K562 treated with DMSO at 1 percent for 48 hours (cell line): ENCODE results near the gene ANKRD53. TPM values are rescaled to one million over a fixed set of nuclear protein-coding genes. Genes with fewer than 3 reads are reported as not detected.

Experiments
- total RNA-seq: library from RNA; unstranded; fragments of 300-600 nt; gene quantifications from 2 replicates; pipeline ENCODE4 v1.2.3, GENCODE V29; 2022; ENCODE audit warnings: low replicate concordance; ENCODE audit errors: extremely low read depth

ANKRD53 gene, protein sequence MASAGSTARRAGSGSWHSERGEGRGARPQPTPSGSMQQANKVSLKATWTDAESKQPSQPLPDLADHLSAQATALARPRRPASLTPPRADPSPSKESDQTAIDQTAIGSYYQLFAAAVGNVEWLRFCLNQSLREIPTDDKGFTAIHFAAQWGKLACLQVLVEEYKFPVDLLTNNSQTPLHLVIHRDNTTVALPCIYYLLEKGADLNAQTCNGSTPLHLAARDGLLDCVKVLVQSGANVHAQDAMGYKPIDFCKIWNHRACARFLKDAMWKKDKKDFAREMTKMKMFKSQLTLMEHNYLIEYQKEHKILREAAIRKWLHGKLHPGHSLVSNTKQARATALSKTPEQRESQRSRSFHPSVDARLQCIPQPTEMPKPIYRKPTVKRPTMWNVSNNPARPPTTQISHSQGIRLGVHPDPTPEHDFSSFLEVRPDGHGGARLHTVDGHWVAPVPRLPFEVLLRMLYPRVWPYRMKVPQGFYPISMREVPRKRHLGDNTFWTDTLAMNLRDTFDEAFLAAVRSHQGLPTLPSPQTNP
- not detected in 2 replicates for total RNA-seq

GRCh38 chr2:70978341-70979179, at the start of gene ANKRD53:
ANKRD53 (plus strand) TSS chr2:70978630; CDS start chr2:70978646, 16 bp downstream.

DNA sequence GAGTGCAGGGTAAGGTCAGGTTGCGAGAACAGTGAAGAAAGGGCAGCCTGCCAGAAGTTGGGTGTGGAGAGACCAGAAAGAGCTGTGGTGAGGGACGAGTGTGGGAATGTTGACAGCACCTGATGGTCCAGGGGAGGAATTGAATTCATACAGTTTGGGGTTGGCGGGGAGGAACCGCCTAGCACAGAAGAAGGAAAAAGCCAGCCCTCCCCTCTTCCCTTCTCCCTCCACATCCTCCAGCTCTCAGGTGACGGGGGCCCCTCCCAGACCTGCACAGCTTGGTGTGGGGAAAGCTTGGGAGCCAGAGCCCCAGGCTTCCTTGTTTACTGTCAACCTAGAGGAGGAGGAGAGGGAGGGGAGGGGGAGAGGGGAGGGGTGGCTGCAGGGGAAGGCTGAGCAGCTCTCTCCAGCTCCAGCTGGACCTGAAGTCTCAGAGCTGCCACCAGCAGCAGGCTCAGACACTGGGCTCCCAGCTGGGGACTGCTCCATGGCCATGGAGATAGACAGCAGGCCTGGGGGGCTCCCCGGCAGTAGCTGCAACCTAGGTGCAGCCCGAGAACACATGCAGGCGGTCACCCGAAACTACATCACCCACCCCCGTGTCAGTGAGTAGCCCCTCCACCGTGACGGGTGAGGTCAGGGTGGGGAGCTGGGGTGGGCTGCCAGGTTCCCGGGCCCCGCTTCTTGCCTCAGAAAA, 42.8 kb upstream of the ANKRD53 start, which contains the start of gene ATP6V1B1:
ATP6V1B1 (plus strand) TSS at position 433 of the 697 bp plus-strand sequence; CDS start at position 488, 55 bp downstream.

DNA sequence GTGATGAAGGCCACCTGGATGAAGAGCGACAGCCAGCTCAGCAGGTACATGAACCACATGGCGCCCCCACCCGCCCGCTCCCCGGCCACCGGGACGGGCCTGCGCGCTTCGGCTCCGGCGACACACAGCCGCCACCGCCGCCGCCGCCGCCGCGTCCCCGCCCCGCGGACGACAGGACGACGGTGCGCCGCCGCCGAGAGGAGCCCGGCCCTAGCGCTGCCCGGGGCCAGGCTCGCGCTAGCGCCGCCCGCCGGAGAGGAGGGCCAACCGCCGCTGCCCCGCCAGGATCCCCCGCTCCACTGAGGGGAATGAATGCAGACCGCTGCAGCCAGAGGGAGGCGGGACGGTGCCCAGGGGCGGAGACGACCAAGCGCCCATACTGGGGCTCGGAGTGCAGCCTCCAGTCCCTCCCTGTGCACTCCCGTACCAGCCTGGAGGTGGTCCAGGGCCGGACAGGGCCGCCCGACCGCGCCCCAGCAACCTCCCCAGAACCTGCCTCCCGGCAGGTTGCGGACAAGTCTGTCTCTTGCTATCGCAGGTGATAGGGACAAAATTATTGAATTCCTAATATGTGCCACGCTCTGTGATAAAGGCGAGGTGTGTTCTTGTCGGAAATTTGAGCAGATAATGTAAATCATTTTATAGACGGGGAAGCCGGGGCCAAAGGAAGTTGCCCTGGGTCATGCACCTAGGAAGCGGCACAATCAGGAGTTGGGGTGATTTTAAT, 16.4 kb downstream of the ANKRD53 start, which contains the start of gene TEX261:
TEX261 (minus strand) TSS at position 175 of the 727 bp plus-strand sequence; CDS start at position 59, 116 bp downstream.

Other genes with a start within 250 kb of the ANKRD53 start
- gene ADD2, start 210.4 kb upstream of the ANKRD53 start, total RNA-seq, result not detected in 2 replicates
- not detected in 2 replicates for gene FIGLA, start 188.0 kb upstream of the ANKRD53 start, total RNA-seq
- not detected in 2 replicates for gene CLEC4F, start 158.0 kb upstream of the ANKRD53 start, total RNA-seq
- gene CD207, start 142.8 kb upstream of the ANKRD53 start, total RNA-seq, result not detected in 2 replicates
- gene VAX2, start 78.1 kb upstream of the ANKRD53 start, total RNA-seq, result not detected in 2 replicates
- not detected in 2 replicates for gene ATP6V1B1, start 42.7 kb upstream of the ANKRD53 start, total RNA-seq
- not detected in 2 replicates for gene TEX261, start 16.2 kb downstream of the ANKRD53 start, total RNA-seq
- not detected in 2 replicates for gene NAGK, start 90.0 kb downstream of the ANKRD53 start, total RNA-seq
- not detected in 2 replicates for gene MCEE, start 151.6 kb downstream of the ANKRD53 start, total RNA-seq
- not detected in 2 replicates for gene MPHOSPH10, start 152.0 kb downstream of the ANKRD53 start, total RNA-seq
- not detected in 2 replicates for gene PAIP2B, start 248.5 kb downstream of the ANKRD53 start, total RNA-seq